Right kidney (tissue), 1 donor: ENCODE measurements around the gene PCDHGA12.
A peak's percentile ranks its signal among the peaks of the same experiment; 100 is the strongest.

ENCODE experiments used
- DNase-seq: peaks from one replicate; pipeline ENCODE4 v3.0.0-alpha.2; 2016

PCDHGA12 gene

GRCh38 chr5:141439411-141440141 is 9.3 kb downstream of the PCDHGA12 start:
- no peak for DNase-seq

GRCh38 chr5:141440341-141440740 is 10.0 kb downstream of the PCDHGA12 start:
- no peak for DNase-seq

- no peak for DNase-seq
These were observed 11.4 kb downstream of the PCDHGA12 start for GRCh38 chr5:141441571-141442170.

- DNase-seq = no peak
These were observed 35.0 kb downstream of the PCDHGA12 start for GRCh38 chr5:141465351-141465750.

- DNase-seq = no peak
These were observed 45.4 kb downstream of the PCDHGA12 start, which contains the start of gene PCDHGC3 for GRCh38 chr5:141475625-141476131. TSS of gene PCDHGC3 (plus strand) at chr5:141475966. CDS start at chr5:141476117, 151 bp downstream.

- peak; percentile 89 for DNase-seq
These were observed 46.0 kb downstream of the PCDHGA12 start for GRCh38 chr5:141476132-141476911.

- no peak for DNase-seq
These were observed 46.8 kb downstream of the PCDHGA12 start for GRCh38 chr5:141477044-141477575.

GRCh38 chr5:141477815-141478214 is 47.5 kb downstream of the PCDHGA12 start:
- peak; percentile 60 for DNase-seq

GRCh38 chr5:141478321-141478945 is 48.1 kb downstream of the PCDHGA12 start:
- no peak for DNase-seq

GRCh38 chr5:141479776-141480175 is 49.5 kb downstream of the PCDHGA12 start:
- DNase-seq = no peak
